Measurements from ENCODE around the gene KRT86. TPM values are rescaled to one million over a fixed set of nuclear protein-coding genes. Genes with fewer than 3 reads are reported as not detected.

KRT86 gene
- total and polyA plus RNA-seq, 2 of the 8 experiments (the other 6 are each of a cell fraction or from before 2014, with no cell fraction given) = 0.12 TPM; not detected in 1

GRCh38 chr12:52307836-52308805 lies 33.7 kb downstream of the KRT86 start (continued):
- TF ChIP-seq CREB1 (IDR thresholded peaks at IDR 0.05) (peak; percentile 63), CBX5 (IDR thresholded peaks at IDR 0.05; ENCODE audit: low read depth, low read length) (no peak), BRCA1 (IDR thresholded peaks at IDR 0.05; ENCODE audit: low read depth, low read length) (no peak), RFX5 (IDR thresholded peaks at IDR 0.05; ENCODE audit: borderline replicate concordance, low read depth, low read length) (no peak), CHD1 (IDR thresholded peaks at IDR 0.05; ENCODE audit: low read depth, low read length) (no peak), KDM4A (IDR thresholded peaks at IDR 0.05; ENCODE audit: low read depth, low read length, severe bottlenecking) (peak; percentile 74), SP4 (IDR thresholded peaks at IDR 0.05; ENCODE audit: low read length) (no peak), KDM1A (IDR thresholded peaks at IDR 0.05; ENCODE audit: borderline replicate concordance, low read length) (no peak; the same call in 1 of the 2 replicates), USF2 (IDR thresholded peaks at IDR 0.05; ENCODE audit: low read length) (no peak), SIX5 (IDR thresholded peaks at IDR 0.05; ENCODE audit: low read depth, low read length) (no peak), CTCF (IDR thresholded peaks at IDR 0.05; ENCODE audit: control extremely low read depth in 1 of 3, insufficient read depth in 1 of 3, low read depth in 1 of 3, low read length in 3 of 3) (peak in 2 of 3 experiments; percentile 14 to 24; a peak in 2 of 4 replicates), JUND (IDR thresholded peaks at IDR 0.05; ENCODE audit: low read length) (no peak)
